HG03139 (cell line): ENCODE measurements around the gene HLA-DMB.
A peak's percentile ranks its signal among the peaks of the same experiment; 100 is the strongest.

Experiments used
- ATAC-seq: cut with Tn5 transposase; IDR thresholded peaks from one replicate; pipeline ENCODE4 v1.9.1; 2021; ENCODE audit not compliant: unreplicated experiment

Gene HLA-DMB

GRCh38 chr6:32931211-32931610 is 9.6 kb downstream of the HLA-DMB start:
- ATAC-seq, result no peak

- ATAC-seq, result no peak
These were observed 18.7 kb downstream of the HLA-DMB start for GRCh38 chr6:32922083-32922482.

- no peak for ATAC-seq
These were observed 20.1 kb downstream of the HLA-DMB start for GRCh38 chr6:32920715-32921114.

GRCh38 chr6:32912951-32913350 is 27.9 kb downstream of the HLA-DMB start:
- no peak for ATAC-seq

GRCh38 chr6:32908897-32909296 is 31.9 kb downstream of the HLA-DMB start:
- no peak for ATAC-seq

- no peak for ATAC-seq
These were observed 34.3 kb downstream of the HLA-DMB start for GRCh38 chr6:32906539-32906938.

GRCh38 chr6:32905078-32905477 is 35.8 kb downstream of the HLA-DMB start:
- ATAC-seq, result no peak

- ATAC-seq, result no peak
These were observed 36.9 kb downstream of the HLA-DMB start for GRCh38 chr6:32903952-32904351.

- peak; percentile 15 for ATAC-seq
These were observed 45.9 kb downstream of the HLA-DMB start for GRCh38 chr6:32895006-32895345.

- ATAC-seq, result peak; percentile 80
These were observed 46.5 kb downstream of the HLA-DMB start for GRCh38 chr6:32894085-32895005.

- ATAC-seq, result no peak
These were observed 50.0 kb downstream of the HLA-DMB start for GRCh38 chr6:32890831-32891230.

- ATAC-seq, result no peak
These were observed 51.3 kb downstream of the HLA-DMB start for GRCh38 chr6:32889533-32889932.

GRCh38 chr6:32888576-32888975 is 52.3 kb downstream of the HLA-DMB start:
- ATAC-seq, result no peak

- ATAC-seq, result no peak
These were observed 53.2 kb downstream of the HLA-DMB start for GRCh38 chr6:32887616-32888015.

GRCh38 chr6:32886681-32887383 is 54.0 kb downstream of the HLA-DMB start:
- no peak for ATAC-seq

GRCh38 chr6:32885698-32886286 is 55.0 kb downstream of the HLA-DMB start:
- no peak for ATAC-seq
